ENCODE results near the gene ROBO1.
A peak's percentile ranks its signal among the peaks of the same experiment; 100 is the strongest.

The ROBO1 gene

GRCh38 chr3:79159736-79160135 is 608.1 kb downstream of the ROBO1 start:
- TF ChIP-seq POLR2A (IDR thresholded peaks at IDR 0.05; ENCODE audit: low read depth, low read length): no peak
- FAIRE-seq (no peak), DNase-seq (ENCODE audit: insufficient read length, low spot score) (no peak)

- no peak for TF ChIP-seq POLR2A (IDR thresholded peaks at IDR 0.05; ENCODE audit: low read depth, low read length)
- FAIRE-seq: no peak
Measured at GRCh38 chr3:79157191-79157590, 610.6 kb downstream of the ROBO1 start.

GRCh38 chr3:79154865-79155264 is 612.9 kb downstream of the ROBO1 start:
- DNase-seq (ENCODE audit: insufficient read length, low spot score) (no peak), FAIRE-seq (no peak)
- TF ChIP-seq POLR2A (IDR thresholded peaks at IDR 0.05; ENCODE audit: low read depth, low read length): no peak

More at GRCh38 chr3:79157191-79157590, 610.6 kb downstream of the ROBO1 start:
- no peak for DNase-seq (ENCODE audit: insufficient read length, low spot score)

- DNase-seq (ENCODE audit: insufficient read length, low spot score) (no peak), FAIRE-seq (no peak)
- no peak for TF ChIP-seq POLR2A (IDR thresholded peaks at IDR 0.05; ENCODE audit: low read depth, low read length)
Measured at GRCh38 chr3:79148786-79149185, 619.0 kb downstream of the ROBO1 start.

- FAIRE-seq (no peak), DNase-seq (ENCODE audit: insufficient read length, low spot score) (no peak)
- no peak for TF ChIP-seq POLR2A (IDR thresholded peaks at IDR 0.05; ENCODE audit: low read depth, low read length)
Measured at GRCh38 chr3:79146024-79146423, 621.8 kb downstream of the ROBO1 start.

GRCh38 chr3:79140708-79141107 is 627.1 kb downstream of the ROBO1 start:
- FAIRE-seq: peak; percentile 27
- no peak for TF ChIP-seq POLR2A (IDR thresholded peaks at IDR 0.05; ENCODE audit: low read depth, low read length)
- DNase-seq (ENCODE audit: insufficient read length, low spot score): no peak

GRCh38 chr3:79139395-79140068 is 628.3 kb downstream of the ROBO1 start:
- FAIRE-seq (peak; percentile 45), DNase-seq (ENCODE audit: insufficient read length, low spot score) (no peak)
- no peak for TF ChIP-seq POLR2A (IDR thresholded peaks at IDR 0.05; ENCODE audit: low read depth, low read length)

- no peak for DNase-seq (ENCODE audit: insufficient read length, low spot score)
- no peak for FAIRE-seq
- no peak for TF ChIP-seq POLR2A (IDR thresholded peaks at IDR 0.05; ENCODE audit: low read depth, low read length)
Measured at GRCh38 chr3:79125313-79125984, 642.3 kb downstream of the ROBO1 start.

GRCh38 chr3:79115458-79115857 is 652.3 kb downstream of the ROBO1 start:
- TF ChIP-seq POLR2A (IDR thresholded peaks at IDR 0.05; ENCODE audit: low read depth, low read length): no peak
- FAIRE-seq (no peak), DNase-seq (ENCODE audit: insufficient read length, low spot score) (no peak)

GRCh38 chr3:79113876-79114275 is 653.9 kb downstream of the ROBO1 start:
- TF ChIP-seq POLR2A (IDR thresholded peaks at IDR 0.05; ENCODE audit: low read depth, low read length): no peak
- DNase-seq (ENCODE audit: insufficient read length, low spot score) (no peak), FAIRE-seq (no peak)

GRCh38 chr3:79111375-79112052 is 656.3 kb downstream of the ROBO1 start:
- DNase-seq (ENCODE audit: insufficient read length, low spot score) (no peak), FAIRE-seq (no peak)
- TF ChIP-seq POLR2A (IDR thresholded peaks at IDR 0.05; ENCODE audit: low read depth, low read length): no peak

GRCh38 chr3:79109754-79110153 is 658.0 kb downstream of the ROBO1 start:
- no peak for DNase-seq (ENCODE audit: insufficient read length, low spot score)
- FAIRE-seq: no peak
- TF ChIP-seq POLR2A (IDR thresholded peaks at IDR 0.05; ENCODE audit: low read depth, low read length): no peak

- no peak for FAIRE-seq
- no peak for TF ChIP-seq POLR2A (IDR thresholded peaks at IDR 0.05; ENCODE audit: low read depth, low read length)
Measured at GRCh38 chr3:79103307-79103706, 664.5 kb downstream of the ROBO1 start.

GRCh38 chr3:79097964-79098660 is 669.7 kb downstream of the ROBO1 start:
- no peak for TF ChIP-seq POLR2A (IDR thresholded peaks at IDR 0.05; ENCODE audit: low read depth, low read length)
- no peak for DNase-seq (ENCODE audit: insufficient read length, low spot score)
- FAIRE-seq: no peak

More at GRCh38 chr3:79103307-79103706, 664.5 kb downstream of the ROBO1 start:
- DNase-seq (ENCODE audit: insufficient read length, low spot score): no peak

Measured in H54 (cell line).